ENCODE data around the gene DHODH.

GRCh38 chr16:71985262-71985974 is 23.1 kb upstream of the DHODH start:
- TF ChIP-seq CTCF (conservative IDR thresholded peaks at IDR 0.05; ENCODE audit: low read length) = no peak
- no peak for TF ChIP-seq EZH2phosphoT487 (IDR thresholded peaks at IDR 0.05; ENCODE audit: borderline replicate concordance)

Data from Loucy (cell line).